T-helper 2 cell treated with Interferon-gamma antibody and Interleukin-4, amounts not matched to agents 100 ng/mL and 5 ng/mL, for 36 hours (primary cell): Measurements from ENCODE around the gene CD8A. TPM values are rescaled to one million over a fixed set of nuclear protein-coding genes. Genes with fewer than 3 reads are reported as not detected.
"Not testable (repeated sequence)": the region's sequence is repeated elsewhere in the genome, so short reads cannot be mapped to it uniquely, and the experiment has no call there.

Source experiments
- intact Hi-C: fragments of 100-400 bp; cut with micrococcal nuclease; formaldehyde crosslinking; loops from one replicate; pipeline ENCODE4 v1.15.1; 2023
- total RNA-seq: library from RNA; stranded (reverse); gene quantifications from 2 replicates; pipeline ENCODE4 v1.2.3, GENCODE V29; 2022

Gene CD8A
- total RNA-seq, 1 donor from 2014 or later: 3.2 TPM

GRCh38 chr2:86739889-86740288 is 50.8 kb downstream of the CD8A start:
- intact Hi-C loops: not testable (repeated sequence)

- intact Hi-C loops: not testable (repeated sequence)
These were observed 51.2 kb downstream of the CD8A start for GRCh38 chr2:86739485-86739884.

GRCh38 chr2:86734896-86735295 is 55.8 kb downstream of the CD8A start:
- intact Hi-C loops: not testable (repeated sequence)

Other genes starting within 250 kb of the CD8A start
- 46.0 and 51.8 TPM in 2 replicates for gene CHMP3, start 227.5 kb downstream of the CD8A start, total RNA-seq
- gene RNF103, start 167.0 kb downstream of the CD8A start, total RNA-seq: 13.2 and 13.7 TPM in 2 replicates
- 25.7 and 26.6 TPM in 2 replicates for gene RMND5A, start 70.6 kb downstream of the CD8A start, total RNA-seq
- gene CD8B, start 71.0 kb upstream of the CD8A start, total RNA-seq: 0.68 and 0.80 TPM in 2 replicates
- 0.86 and 2.0 TPM in 2 replicates for gene RGPD1, start 151.2 kb upstream of the CD8A start, total RNA-seq
- 3.2 TPM in 1 of 2 replicates, not detected in the other for gene PLGLB1, start 230.9 kb upstream of the CD8A start, total RNA-seq